Liver (tissue), 9 donors: ENCODE measurements around the gene CRY1. TPM values are rescaled to one million over a fixed set of nuclear protein-coding genes. Genes with fewer than 3 reads are reported as not detected.
"Not testable (repeated sequence)": the region's sequence is repeated elsewhere in the genome, so short reads cannot be mapped to it uniquely, and the experiment has no call there.

Experiments
- DNase-seq: peaks from one replicate; pipeline ENCODE4 v3.0.0-alpha.2; 2017; ENCODE audit warnings: low spot score
- H3K27ac ChIP-seq, 2 donors: one replicate each; pipeline ENCODE4 v1.7.0; 2013; ENCODE audit warnings: inconsistent platforms in 2 of 2, low read length in 2 of 2, control low read depth in 1 of 2, low read depth in 1 of 2, mild to moderate bottlenecking in 1 of 2
- H3K27me3 ChIP-seq, 4 donors: one replicate each; pipeline versions ENCODE4 v1.6.1 to v1.7.0; 2013; ENCODE audit warnings: low read length in 3 of 4, inconsistent platforms in 1 of 4, mild to moderate bottlenecking in 1 of 4, moderate library complexity in 1 of 4; ENCODE audit not compliant: control insufficient read depth in 4 of 4, insufficient read depth in 4 of 4
- H3K36me3 ChIP-seq, 4 donors: one replicate each; pipeline versions ENCODE4 v1.6.1 to v1.7.0; 2013; ENCODE audit warnings: low read length in 3 of 4, mild to moderate bottlenecking in 3 of 4, low read depth in 1 of 4, moderate library complexity in 1 of 4; ENCODE audit not compliant: control insufficient read depth in 4 of 4, insufficient read depth in 3 of 4
- H3K4me1 ChIP-seq, 4 donors: one replicate each; pipeline versions ENCODE4 v1.6.1 to v1.7.0; 2013; ENCODE audit warnings: low read length in 3 of 4, mild to moderate bottlenecking in 3 of 4, moderate library complexity in 1 of 4; ENCODE audit not compliant: control insufficient read depth in 4 of 4, insufficient read depth in 4 of 4
- H3K4me3 ChIP-seq, 3 donors: one replicate each; pipeline versions ENCODE4 v1.6.1 to v1.7.0; 2013; ENCODE audit warnings: low read length in 3 of 3, control low read depth in 1 of 3, low read depth in 1 of 3, mild to moderate bottlenecking in 1 of 3
- H3K9ac ChIP-seq, 2 donors: one replicate each; pipeline ENCODE4 v1.7.0; 2013; ENCODE audit warnings: low read length in 2 of 2, mild to moderate bottlenecking in 2 of 2, moderate library complexity in 2 of 2, control low read depth in 1 of 2, low read depth in 1 of 2
- H3K9me3 ChIP-seq, 4 donors: one replicate each; pipeline versions ENCODE4 v1.6.1 to v1.7.0; 2013; ENCODE audit warnings: low read length in 3 of 4; ENCODE audit not compliant: control insufficient read depth in 4 of 4
- EGR1 ChIP-seq, 2 donors: IDR thresholded peaks; 2 replicates each; pipeline ENCODE4 v1.6.1; 2016 to 2018; ENCODE audit warnings: antibody characterized with exemption in 2 of 2, low read depth in 2 of 2
- FOXA1 ChIP-seq: IDR thresholded peaks from 2 replicates; pipeline ENCODE4 v1.6.1; 2016; ENCODE audit warnings: antibody characterized with exemption
- FOXA2 ChIP-seq: IDR thresholded peaks from 2 replicates; pipeline ENCODE4 v1.6.1; 2016; ENCODE audit warnings: antibody characterized with exemption
- HNF4A ChIP-seq, 2 donors: conservative IDR thresholded peaks; 2 replicates each; pipeline ENCODE4 v1.6.1; 2016; ENCODE audit warnings: antibody characterized with exemption in 2 of 2, mild to moderate bottlenecking in 2 of 2
- HNF4G ChIP-seq: IDR thresholded peaks from 2 replicates; pipeline ENCODE4 v1.6.1; 2016; ENCODE audit warnings: antibody characterized with exemption
- NR2F2 ChIP-seq: IDR thresholded peaks from 2 replicates; pipeline ENCODE4 v1.6.1; 2016; ENCODE audit warnings: antibody characterized with exemption
- RAD21 ChIP-seq, 2 donors: IDR thresholded peaks; 2 replicates each; pipeline ENCODE4 v1.6.1; 2016; ENCODE audit warnings: antibody characterized with exemption in 2 of 2, mild to moderate bottlenecking in 2 of 2
- SP1 ChIP-seq: IDR thresholded peaks from 2 replicates; pipeline ENCODE4 v1.6.1; 2018; ENCODE audit warnings: antibody characterized with exemption, mild to moderate bottlenecking
- TAF1 ChIP-seq: conservative IDR thresholded peaks from 2 replicates; pipeline ENCODE4 v1.6.1; 2016; ENCODE audit warnings: antibody characterized with exemption, mild to moderate bottlenecking
- YY1 ChIP-seq: IDR thresholded peaks from 2 replicates; pipeline ENCODE4 v1.6.1; 2016; ENCODE audit warnings: antibody characterized with exemption, mild to moderate bottlenecking
- WGBS: extraction: QIAGEN DNeasy Blood & Tissue Kit; methylation state at CpG from one replicate; pipeline ENCODE4 v1.1.7; 2013; 5-methylcytosine and 5-hydroxymethylcytosine counted together
- polyA plus RNA-seq, 2 donors: library from polyadenylated mRNA; stranded (reverse) in 1 of 2; unstranded in 1 of 2; fragments of 200-250 nt in 1 of 2; fragments of >200 nt in 1 of 2; fragmentation: Nextera tagmentation in 1 of 2; extraction: Ambion mirVana in 1 of 2; gene quantifications; one replicate each; pipeline versions ENCODE4 v1.2.1 to v1.2.3, GENCODE V29; 2013 to 2015
- total RNA-seq, 2 donors: library from RNA; depleted of rRNA; stranded (reverse); fragments of >200 nt; gene quantifications; one replicate each; pipeline ENCODE4 v1.2.3, GENCODE V29; 2014
- TF ChIP-seq, protein P1 (sequence below): fragments of 150-350 bp; IDR thresholded peaks from 2 replicates; pipeline ENCODE4 v1.5.1; 2017; ENCODE audit warnings: improper control_type of control experiment, low read depth, low read length; ENCODE audit not compliant: missing input control
- TF ChIP-seq, protein P2 (sequence below): IDR thresholded peaks from 2 replicates; pipeline ENCODE4 v1.6.1; 2016; ENCODE audit warnings: antibody characterized with exemption
- TF ChIP-seq, protein P3 (sequence below): IDR thresholded peaks from 2 replicates; pipeline ENCODE4 v1.6.1; 2016; ENCODE audit warnings: antibody characterized with exemption, mild to moderate bottlenecking
- TF ChIP-seq, protein P4 (sequence below): IDR thresholded peaks from 2 replicates; pipeline ENCODE4 v1.6.1; 2016; ENCODE audit warnings: antibody characterized with exemption
- TF ChIP-seq, protein P5 (sequence below): IDR thresholded peaks from 2 replicates; pipeline ENCODE4 v1.6.1; 2016; ENCODE audit warnings: antibody characterized with exemption
- donor health status: healthy.
- donor health status: healthy.
- donor health status: healthy.
- donor health status: healthy.
- donor health status: healthy.

The CRY1 gene
- total and polyA plus RNA-seq, 4 donors: 5.7 to 16.6 (median 10.1) TPM

DNA sequence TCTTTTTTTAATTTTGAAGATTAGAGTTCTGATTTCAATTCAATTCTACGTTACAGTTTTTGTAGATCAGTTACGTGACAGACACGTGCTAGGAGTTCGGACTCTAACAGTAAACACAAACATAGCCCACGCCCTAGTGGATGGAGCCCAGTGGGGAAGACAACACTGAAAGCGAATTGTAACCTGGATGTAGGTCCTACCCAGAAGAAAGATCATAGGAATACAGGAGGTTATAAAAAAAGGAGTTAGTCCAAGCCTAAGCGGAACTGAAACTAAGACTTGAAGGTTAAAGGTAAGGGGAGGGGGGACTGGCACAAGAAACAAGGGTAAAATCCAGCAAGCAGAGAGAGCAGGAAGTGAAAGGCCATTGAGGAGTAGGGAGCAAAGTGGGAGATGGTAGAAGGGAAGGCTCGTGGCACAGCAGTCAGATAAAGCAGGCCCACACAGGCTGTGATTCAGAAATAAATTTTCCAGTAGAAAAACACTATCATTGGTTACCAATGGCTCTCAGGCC is 15.7 kb upstream of the CRY1 start:
- Histone ChIP-seq H3K9ac (no peak overlapping the region), H3K4me1 (peaks cover 0 to 2% (median 0%) of the 10 kb centered on the region in 4 donors), H3K27me3 (no peaks in the 10 kb centered on the region), H3K36me3 (no peaks in the 10 kb centered on the region), H3K27ac (no peak overlapping the region), H3K4me3 (no peak overlapping the region), H3K9me3 (no peaks in the 10 kb centered on the region)
- WGBS: 87% methylated on average over 8 of the region's 8 CpGs
- TF ChIP-seq, protein P1, sequence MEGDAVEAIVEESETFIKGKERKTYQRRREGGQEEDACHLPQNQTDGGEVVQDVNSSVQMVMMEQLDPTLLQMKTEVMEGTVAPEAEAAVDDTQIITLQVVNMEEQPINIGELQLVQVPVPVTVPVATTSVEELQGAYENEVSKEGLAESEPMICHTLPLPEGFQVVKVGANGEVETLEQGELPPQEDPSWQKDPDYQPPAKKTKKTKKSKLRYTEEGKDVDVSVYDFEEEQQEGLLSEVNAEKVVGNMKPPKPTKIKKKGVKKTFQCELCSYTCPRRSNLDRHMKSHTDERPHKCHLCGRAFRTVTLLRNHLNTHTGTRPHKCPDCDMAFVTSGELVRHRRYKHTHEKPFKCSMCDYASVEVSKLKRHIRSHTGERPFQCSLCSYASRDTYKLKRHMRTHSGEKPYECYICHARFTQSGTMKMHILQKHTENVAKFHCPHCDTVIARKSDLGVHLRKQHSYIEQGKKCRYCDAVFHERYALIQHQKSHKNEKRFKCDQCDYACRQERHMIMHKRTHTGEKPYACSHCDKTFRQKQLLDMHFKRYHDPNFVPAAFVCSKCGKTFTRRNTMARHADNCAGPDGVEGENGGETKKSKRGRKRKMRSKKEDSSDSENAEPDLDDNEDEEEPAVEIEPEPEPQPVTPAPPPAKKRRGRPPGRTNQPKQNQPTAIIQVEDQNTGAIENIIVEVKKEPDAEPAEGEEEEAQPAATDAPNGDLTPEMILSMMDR: no peak
- TF ChIP-seq FOXA2: no peak
- no peak for DNase-seq

DNA sequence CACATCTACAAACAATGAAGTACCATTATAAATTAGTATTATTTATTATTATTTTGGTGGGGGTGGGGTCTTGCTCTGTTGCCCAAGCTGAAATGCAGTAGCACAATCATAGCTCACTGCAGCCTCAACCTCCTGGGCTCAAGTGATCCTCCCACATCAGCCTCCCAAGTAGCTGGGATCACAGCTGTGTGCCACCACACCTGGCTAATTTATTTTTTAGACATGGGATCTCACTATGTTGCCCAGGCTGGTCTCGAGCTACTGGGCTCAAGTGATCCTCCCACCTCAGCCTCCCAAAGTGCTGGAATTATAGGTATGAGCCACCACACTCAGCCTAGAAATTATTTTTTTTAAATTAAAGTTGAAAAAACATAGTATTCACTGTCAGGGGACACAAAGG is 15.0 kb upstream of the CRY1 start:
- DNase-seq, H3K27ac ChIP-seq, H3K36me3 ChIP-seq, H3K4me1 ChIP-seq, H3K27me3 ChIP-seq, H3K9ac ChIP-seq, H3K9me3 ChIP-seq, H3K4me3 ChIP-seq: not testable (repeated sequence)
- 89% methylated on average over 1 of the region's 1 CpG for WGBS

DNA sequence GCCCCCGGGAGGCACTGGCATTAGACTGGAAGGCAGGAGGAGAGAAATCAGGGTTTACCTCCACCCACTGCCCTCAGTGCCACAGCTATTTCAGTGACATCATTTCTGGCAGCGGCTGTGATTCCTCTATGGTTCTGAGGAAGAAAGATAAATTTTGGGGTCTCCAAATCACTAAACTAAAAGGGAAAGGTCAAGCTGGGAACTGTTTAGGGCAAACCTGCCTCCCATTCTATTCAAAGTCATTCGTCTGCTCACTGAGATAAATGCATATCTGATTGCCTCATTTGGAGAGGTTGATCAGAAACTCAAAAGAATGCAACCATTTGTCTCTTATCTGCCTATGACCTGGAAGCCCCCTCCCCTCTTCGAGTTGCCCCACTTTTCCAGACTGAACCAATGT is 14.0 kb upstream of the CRY1 start:
- DNase-seq: no peak
- WGBS: 63% methylated on average over 4 of the region's 4 CpGs
- H3K9ac ChIP-seq: no peak overlapping the region
- H3K36me3 ChIP-seq: no peaks in the 10 kb centered on the region
- no peak overlapping the region for H3K27ac ChIP-seq
- peaks cover 0 to 5% (median 3%) of the 10 kb centered on the region in 4 donors for H3K4me1 ChIP-seq
- H3K4me3 ChIP-seq: no peak overlapping the region
- TF ChIP-seq HNF4G: no peak
- TF ChIP-seq, protein P2, sequence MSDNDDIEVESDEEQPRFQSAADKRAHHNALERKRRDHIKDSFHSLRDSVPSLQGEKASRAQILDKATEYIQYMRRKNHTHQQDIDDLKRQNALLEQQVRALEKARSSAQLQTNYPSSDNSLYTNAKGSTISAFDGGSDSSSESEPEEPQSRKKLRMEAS: no peak
- TF ChIP-seq NR2F2: no peak
- TF ChIP-seq YY1: no peak
- no peak for TF ChIP-seq EGR1 (IDR thresholded peaks at IDR 0.05; ENCODE audit: low read depth in 2 of 2)
- TF ChIP-seq HNF4A (conservative IDR thresholded peaks at IDR 0.05): no peak
- no peak for TF ChIP-seq TAF1
- H3K27me3 ChIP-seq: no peaks in the 10 kb centered on the region
- no peaks in the 10 kb centered on the region for H3K9me3 ChIP-seq

DNA sequence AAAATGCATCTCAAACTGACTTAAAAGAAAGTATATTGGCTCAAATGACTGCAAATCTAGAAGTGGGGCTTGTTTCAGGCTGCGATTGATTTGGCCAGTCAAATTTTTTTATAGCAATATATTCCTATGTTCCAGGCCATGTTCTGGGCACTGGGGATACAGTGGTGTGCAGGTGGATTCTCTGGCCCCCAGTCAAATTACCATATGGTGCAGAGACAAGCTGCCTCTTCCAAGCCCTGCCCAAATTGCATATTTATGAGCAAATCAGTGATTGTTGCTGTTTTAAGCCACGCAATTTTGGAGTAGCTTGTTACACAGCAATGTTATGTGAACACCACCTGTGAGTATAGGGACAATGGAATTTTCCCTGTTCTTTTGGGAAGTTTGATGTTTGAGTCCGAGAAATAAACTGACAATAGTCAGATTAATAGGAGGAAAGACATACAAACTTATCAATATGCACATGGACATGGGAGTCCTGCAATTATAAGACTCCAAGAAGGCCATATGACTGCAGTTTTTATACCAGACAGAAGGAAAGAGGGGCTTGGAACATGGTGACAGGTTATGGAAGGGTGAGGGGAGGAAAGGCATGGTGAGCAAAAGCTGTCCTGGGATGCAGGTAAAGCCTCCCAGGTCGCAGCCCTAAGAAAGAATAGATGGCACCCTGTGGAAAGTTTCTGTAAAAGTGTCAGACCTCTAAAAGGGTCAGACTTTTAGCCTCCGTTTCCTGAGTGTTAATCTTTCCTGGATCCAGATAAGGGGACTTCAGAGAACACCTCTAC is 13.1 kb upstream of the CRY1 start:
- Histone ChIP-seq H3K9ac (no peak overlapping the region), H3K36me3 (no peaks in the 10 kb centered on the region), H3K4me1 (peaks cover 0 to 12% (median 8%) of the 10 kb centered on the region in 4 donors), H3K27ac (no peak overlapping the region), H3K4me3 (no peak overlapping the region), H3K27me3 (no peaks in the 10 kb centered on the region), H3K9me3 (no peaks in the 10 kb centered on the region)
- 80% methylated on average over 5 of the region's 5 CpGs for WGBS
- no peak for DNase-seq
- TF ChIP-seq, protein P3, sequence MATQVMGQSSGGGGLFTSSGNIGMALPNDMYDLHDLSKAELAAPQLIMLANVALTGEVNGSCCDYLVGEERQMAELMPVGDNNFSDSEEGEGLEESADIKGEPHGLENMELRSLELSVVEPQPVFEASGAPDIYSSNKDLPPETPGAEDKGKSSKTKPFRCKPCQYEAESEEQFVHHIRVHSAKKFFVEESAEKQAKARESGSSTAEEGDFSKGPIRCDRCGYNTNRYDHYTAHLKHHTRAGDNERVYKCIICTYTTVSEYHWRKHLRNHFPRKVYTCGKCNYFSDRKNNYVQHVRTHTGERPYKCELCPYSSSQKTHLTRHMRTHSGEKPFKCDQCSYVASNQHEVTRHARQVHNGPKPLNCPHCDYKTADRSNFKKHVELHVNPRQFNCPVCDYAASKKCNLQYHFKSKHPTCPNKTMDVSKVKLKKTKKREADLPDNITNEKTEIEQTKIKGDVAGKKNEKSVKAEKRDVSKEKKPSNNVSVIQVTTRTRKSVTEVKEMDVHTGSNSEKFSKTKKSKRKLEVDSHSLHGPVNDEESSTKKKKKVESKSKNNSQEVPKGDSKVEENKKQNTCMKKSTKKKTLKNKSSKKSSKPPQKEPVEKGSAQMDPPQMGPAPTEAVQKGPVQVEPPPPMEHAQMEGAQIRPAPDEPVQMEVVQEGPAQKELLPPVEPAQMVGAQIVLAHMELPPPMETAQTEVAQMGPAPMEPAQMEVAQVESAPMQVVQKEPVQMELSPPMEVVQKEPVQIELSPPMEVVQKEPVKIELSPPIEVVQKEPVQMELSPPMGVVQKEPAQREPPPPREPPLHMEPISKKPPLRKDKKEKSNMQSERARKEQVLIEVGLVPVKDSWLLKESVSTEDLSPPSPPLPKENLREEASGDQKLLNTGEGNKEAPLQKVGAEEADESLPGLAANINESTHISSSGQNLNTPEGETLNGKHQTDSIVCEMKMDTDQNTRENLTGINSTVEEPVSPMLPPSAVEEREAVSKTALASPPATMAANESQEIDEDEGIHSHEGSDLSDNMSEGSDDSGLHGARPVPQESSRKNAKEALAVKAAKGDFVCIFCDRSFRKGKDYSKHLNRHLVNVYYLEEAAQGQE: no peak
- TF ChIP-seq TAF1: no peak
- TF ChIP-seq, protein P4, sequence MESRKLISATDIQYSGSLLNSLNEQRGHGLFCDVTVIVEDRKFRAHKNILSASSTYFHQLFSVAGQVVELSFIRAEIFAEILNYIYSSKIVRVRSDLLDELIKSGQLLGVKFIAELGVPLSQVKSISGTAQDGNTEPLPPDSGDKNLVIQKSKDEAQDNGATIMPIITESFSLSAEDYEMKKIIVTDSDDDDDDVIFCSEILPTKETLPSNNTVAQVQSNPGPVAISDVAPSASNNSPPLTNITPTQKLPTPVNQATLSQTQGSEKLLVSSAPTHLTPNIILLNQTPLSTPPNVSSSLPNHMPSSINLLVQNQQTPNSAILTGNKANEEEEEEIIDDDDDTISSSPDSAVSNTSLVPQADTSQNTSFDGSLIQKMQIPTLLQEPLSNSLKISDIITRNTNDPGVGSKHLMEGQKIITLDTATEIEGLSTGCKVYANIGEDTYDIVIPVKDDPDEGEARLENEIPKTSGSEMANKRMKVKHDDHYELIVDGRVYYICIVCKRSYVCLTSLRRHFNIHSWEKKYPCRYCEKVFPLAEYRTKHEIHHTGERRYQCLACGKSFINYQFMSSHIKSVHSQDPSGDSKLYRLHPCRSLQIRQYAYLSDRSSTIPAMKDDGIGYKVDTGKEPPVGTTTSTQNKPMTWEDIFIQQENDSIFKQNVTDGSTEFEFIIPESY: no peak
- no peak for TF ChIP-seq HNF4A (conservative IDR thresholded peaks at IDR 0.05)
- TF ChIP-seq, protein P5, sequence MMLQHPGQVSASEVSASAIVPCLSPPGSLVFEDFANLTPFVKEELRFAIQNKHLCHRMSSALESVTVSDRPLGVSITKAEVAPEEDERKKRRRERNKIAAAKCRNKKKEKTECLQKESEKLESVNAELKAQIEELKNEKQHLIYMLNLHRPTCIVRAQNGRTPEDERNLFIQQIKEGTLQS: no peak
- no peak for TF ChIP-seq SP1
- no peak for TF ChIP-seq NR2F2
- no peak for TF ChIP-seq HNF4G
- no peak for TF ChIP-seq FOXA1
- TF ChIP-seq RAD21 (IDR thresholded peaks at IDR 0.05): no peak
- no peak for TF ChIP-seq YY1
- TF ChIP-seq, protein P2: no peak
